Measurements from ENCODE around the gene ARHGAP12. TPM values are rescaled to one million over a fixed set of nuclear protein-coding genes. Genes with fewer than 3 reads are reported as not detected.

ARHGAP12 gene
- total and polyA plus RNA-seq, 10 donors = 20.5 to 69.7 (median 46.9) TPM

DNA sequence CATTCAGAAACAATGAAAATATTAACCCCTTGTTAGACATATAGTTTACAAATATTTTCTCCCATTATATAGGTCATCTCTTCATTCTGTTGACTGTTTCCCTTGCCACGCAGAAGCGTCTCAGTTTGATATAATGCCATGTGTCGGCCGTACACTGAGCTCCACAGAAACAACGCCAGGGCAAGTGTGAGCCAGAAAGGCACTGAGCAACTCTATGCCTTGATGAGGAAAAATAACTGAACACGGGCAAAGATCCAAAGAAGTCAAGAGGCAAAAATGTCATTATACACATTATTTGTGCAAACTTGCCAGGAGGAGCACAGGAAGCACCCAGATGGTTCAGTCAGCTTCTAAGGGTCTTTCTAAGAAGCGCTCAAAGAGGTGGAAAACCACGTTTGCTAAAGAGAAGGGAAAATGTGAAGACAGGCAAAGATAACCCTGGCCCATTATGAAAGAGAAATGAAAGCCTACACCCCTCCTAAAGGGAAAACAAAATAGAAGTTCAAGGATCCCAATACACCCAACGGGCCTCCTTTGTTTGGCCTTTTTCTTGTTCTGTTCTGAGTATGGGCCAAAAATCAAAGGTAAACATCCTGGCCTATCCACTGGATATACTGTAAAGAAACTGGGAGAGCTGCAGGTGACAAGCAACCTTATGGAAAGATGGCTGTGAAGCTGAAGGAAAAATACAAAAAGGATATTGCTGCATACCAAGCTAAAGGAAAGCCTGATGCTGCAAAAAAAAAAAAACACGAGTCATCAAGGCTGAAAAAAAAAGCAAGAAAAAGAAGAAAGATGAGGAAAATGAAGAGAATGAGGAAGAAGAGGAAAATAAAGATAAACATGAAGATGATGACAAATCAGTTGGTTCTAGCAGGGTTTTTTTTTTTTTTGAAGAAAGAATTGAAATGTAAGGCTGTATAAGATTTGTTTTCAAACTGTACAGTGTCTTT, 15.5 kb downstream of the ARHGAP12 start:
- 57 to 66% (median 61%) methylated on average over 10 of the region's 10 CpGs for WGBS, 5 donors
- intact Hi-C loops (cut with DNase I; ENCODE audit: low total_unique reads) = no loop called here
- Histone ChIP-seq H3K9me3 (no peaks in the 10 kb centered on the region), H3K27ac (peak overlapping the region in 4 of 8 donors; percentile 16 to 31 (median 22)), H3K36me3 (peaks cover 0 to 16% (median 3%) of the 10 kb centered on the region in 6 donors), H3K4me1 (peaks cover 3 to 86% (median 53%) of the 10 kb centered on the region in 6 donors), H3K4me3 (no peak overlapping the region), H3K27me3 (replicated peaks in 1 of 7) (no peaks in the 10 kb centered on the region)
- no peak for DNase-seq
- TF ChIP-seq, protein P1, sequence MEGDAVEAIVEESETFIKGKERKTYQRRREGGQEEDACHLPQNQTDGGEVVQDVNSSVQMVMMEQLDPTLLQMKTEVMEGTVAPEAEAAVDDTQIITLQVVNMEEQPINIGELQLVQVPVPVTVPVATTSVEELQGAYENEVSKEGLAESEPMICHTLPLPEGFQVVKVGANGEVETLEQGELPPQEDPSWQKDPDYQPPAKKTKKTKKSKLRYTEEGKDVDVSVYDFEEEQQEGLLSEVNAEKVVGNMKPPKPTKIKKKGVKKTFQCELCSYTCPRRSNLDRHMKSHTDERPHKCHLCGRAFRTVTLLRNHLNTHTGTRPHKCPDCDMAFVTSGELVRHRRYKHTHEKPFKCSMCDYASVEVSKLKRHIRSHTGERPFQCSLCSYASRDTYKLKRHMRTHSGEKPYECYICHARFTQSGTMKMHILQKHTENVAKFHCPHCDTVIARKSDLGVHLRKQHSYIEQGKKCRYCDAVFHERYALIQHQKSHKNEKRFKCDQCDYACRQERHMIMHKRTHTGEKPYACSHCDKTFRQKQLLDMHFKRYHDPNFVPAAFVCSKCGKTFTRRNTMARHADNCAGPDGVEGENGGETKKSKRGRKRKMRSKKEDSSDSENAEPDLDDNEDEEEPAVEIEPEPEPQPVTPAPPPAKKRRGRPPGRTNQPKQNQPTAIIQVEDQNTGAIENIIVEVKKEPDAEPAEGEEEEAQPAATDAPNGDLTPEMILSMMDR (IDR thresholded peaks at IDR 0.05 in 8 of 11, conservative IDR thresholded peaks at IDR 0.05 in 3 of 11) = no peak
- no peak for TF ChIP-seq POLR2A (IDR thresholded peaks at IDR 0.05)
- no peak for TF ChIP-seq POLR2AphosphoS5 (IDR thresholded peaks at IDR 0.05)

DNA sequence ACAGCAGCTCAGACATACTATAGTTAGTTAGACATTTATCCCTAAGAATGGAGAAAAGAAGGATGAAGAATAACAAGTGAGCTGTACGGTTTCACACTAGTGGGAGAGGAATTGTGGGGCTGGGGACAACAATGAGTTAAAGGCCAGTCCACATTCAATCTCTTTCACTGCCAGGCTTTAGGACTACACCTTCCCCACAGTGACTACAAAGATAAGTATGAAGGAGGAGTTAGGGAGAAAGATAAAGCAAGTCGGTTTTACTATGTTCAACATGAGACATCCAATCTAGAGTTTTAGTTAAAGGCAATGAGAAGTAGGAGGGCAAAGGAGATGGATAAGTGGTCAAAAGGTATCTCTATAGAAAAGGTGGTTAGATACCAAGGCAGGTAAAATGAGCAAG, 16.3 kb downstream of the ARHGAP12 start:
- no peak for DNase-seq
- intact Hi-C loops (cut with DNase I; ENCODE audit: low total_unique reads) = no loop called here
- Histone ChIP-seq H3K27ac (peak overlapping the region in 3 of 8 donors; percentile 7 to 31 (median 16)), H3K9me3 (no peaks in the 10 kb centered on the region), H3K4me3 (no peak overlapping the region), H3K36me3 (peaks cover 0 to 25% (median 7%) of the 10 kb centered on the region in 6 donors), H3K27me3 (replicated peaks in 1 of 7) (no peaks in the 10 kb centered on the region), H3K4me1 (peaks cover 3 to 84% (median 53%) of the 10 kb centered on the region in 6 donors)
- 58 to 85% (median 67%) methylated on average over 2 of the region's 2 CpGs for WGBS, 5 donors
- no peak for TF ChIP-seq POLR2AphosphoS5 (IDR thresholded peaks at IDR 0.05)
- TF ChIP-seq, protein P1 (IDR thresholded peaks at IDR 0.05 in 8 of 11, conservative IDR thresholded peaks at IDR 0.05 in 3 of 11) = no peak
- no peak for TF ChIP-seq POLR2A (IDR thresholded peaks at IDR 0.05)

DNA sequence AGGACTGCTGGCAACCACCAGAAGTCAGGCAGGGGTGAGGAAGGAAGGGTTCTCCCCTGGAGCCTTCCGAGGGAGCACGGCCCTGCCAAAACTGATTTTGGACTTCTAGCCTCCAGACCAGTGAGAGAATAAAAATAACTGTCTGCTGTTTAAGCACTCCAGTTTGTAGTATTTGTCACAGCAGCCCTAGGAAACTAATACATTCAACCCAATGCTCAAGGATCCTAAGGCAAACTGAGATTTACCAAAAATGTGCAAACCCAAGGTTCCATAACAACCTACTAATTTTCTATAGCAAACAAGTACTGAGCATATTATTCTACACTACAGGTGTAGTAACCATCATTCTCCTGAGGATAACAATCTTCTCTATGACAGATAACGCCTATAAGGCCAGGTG, 18.6 kb downstream of the ARHGAP12 start:
- no peak for DNase-seq
- Histone ChIP-seq H3K36me3 (peaks cover 0 to 48% (median 15%) of the 10 kb centered on the region in 6 donors), H3K27me3 (replicated peaks in 1 of 7) (no peaks in the 10 kb centered on the region), H3K4me3 (no peak overlapping the region), H3K27ac (no peak overlapping the region), H3K9me3 (no peaks in the 10 kb centered on the region), H3K4me1 (peaks cover 3 to 87% (median 52%) of the 10 kb centered on the region in 6 donors)
- TF ChIP-seq, protein P1 (IDR thresholded peaks at IDR 0.05 in 8 of 11, conservative IDR thresholded peaks at IDR 0.05 in 3 of 11) = no peak
- TF ChIP-seq POLR2AphosphoS5 (IDR thresholded peaks at IDR 0.05) (no peak), POLR2A (IDR thresholded peaks at IDR 0.05) (no peak)
- WGBS, 5 donors = 76 to 92% (median 79%) methylated on average over 3 of the region's 3 CpGs
- intact Hi-C loops (cut with DNase I; ENCODE audit: low total_unique reads) = no loop called here

DNA sequence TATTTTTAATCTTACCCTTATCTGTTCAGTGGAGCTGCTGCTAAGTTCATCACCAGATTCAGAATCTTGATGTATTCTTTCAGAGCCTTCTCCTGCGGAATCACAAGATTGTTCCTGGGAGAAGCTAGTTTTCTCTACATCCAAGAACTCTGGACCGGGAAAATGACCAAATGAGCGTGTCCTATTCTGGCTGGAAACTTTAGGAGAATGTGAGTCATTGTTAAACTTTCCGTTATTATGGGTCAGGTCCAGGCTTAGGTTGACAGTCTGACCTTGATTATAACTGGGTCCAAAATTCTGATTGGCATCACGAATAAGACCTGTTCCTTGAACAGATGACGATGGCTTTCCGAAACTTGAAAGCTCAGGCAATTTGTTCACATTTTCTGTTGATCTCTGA, 20.5 kb downstream of the ARHGAP12 start:
- no peak overlapping the region for H3K27ac ChIP-seq
- DNase-seq = no peak
- intact Hi-C loops (cut with DNase I; ENCODE audit: low total_unique reads) = no loop called here
- H3K4me1 ChIP-seq = peaks cover 0 to 84% (median 34%) of the 10 kb centered on the region in 6 donors
- H3K27me3 ChIP-seq (replicated peaks in 1 of 7) = no peaks in the 10 kb centered on the region
- whole genome bisulfite sequencing, 5 donors = 89 to 94% (median 93%) methylated on average over 7 of the region's 7 CpGs
- no peaks in the 10 kb centered on the region for H3K9me3 ChIP-seq
- H3K4me3 ChIP-seq = no peak overlapping the region
- H3K36me3 ChIP-seq = peaks cover 0 to 48% (median 15%) of the 10 kb centered on the region in 6 donors
- no peak for TF ChIP-seq POLR2A (IDR thresholded peaks at IDR 0.05)
- TF ChIP-seq POLR2AphosphoS5 (IDR thresholded peaks at IDR 0.05) = no peak
- TF ChIP-seq, protein P1 (IDR thresholded peaks at IDR 0.05 in 8 of 11, conservative IDR thresholded peaks at IDR 0.05 in 3 of 11) = no peak

Data from spleen (tissue), 11 donors.